ENCODE results near the gene CREB3L1. TPM values are rescaled to one million over a fixed set of nuclear protein-coding genes. Genes with fewer than 3 reads are reported as not detected.

The CREB3L1 gene
- total RNA-seq, 3 donors from 2014 or later (not counting 1 experiment from before 2014, with no cell fraction given): not detected

DNA sequence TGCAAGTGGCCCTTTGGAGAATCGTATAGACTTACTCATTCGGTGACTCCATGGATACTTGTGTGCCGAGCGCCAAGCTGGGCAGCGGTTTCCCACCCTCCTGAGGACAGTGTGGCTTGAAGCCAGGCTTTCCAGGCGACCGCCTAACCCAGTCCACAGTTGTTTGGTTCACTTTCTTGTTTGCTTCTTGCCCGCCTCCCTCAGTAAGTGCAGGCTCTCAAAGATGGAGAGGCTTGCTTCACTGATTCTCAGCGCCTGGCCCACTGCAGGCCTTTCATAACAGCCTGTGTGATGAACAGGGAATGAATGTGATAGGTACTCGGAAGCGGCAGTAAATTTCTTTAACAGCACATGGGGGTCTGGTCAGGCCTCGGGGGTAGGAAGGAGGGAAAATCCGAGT, 92.8 kb downstream of the CREB3L1 start:
- ATAC-seq (no peak), DNase-seq (no peak)
- no peak for TF ChIP-seq CTCF (IDR thresholded peaks at IDR 0.05)
- Mint-ChIP-seq H3K4me3 (no peak overlapping the region), H3K4me1 (peaks cover 6 to 34% of the 10 kb centered on the region in 2 donors), H3K27ac (no peak overlapping the region), H3K9me3 (no peaks in the 10 kb centered on the region), H3K36me3 (no peaks in the 10 kb centered on the region), H3K27me3 (ENCODE audit: low read depth in 2 of 2) (no peaks in the 10 kb centered on the region)
- 96% methylated on average over 13 of the region's 13 CpGs for WGBS (ENCODE audit: insufficient coverage)
- peaks cover 72% of the 10 kb centered on the region for H3K36me3 ChIP-seq (ENCODE audit: control insufficient read depth, insufficient read depth, low read length)
- no peaks in the 10 kb centered on the region for H3K27me3 ChIP-seq (ENCODE audit: control insufficient read depth, insufficient read depth, low read length)
- intact Hi-C loops (cut with micrococcal nuclease): no loop called here
- H3K27ac ChIP-seq (ENCODE audit: low read length): no peak overlapping the region
- H3K9me3 ChIP-seq (ENCODE audit: control insufficient read depth, insufficient read depth, low read length): no peaks in the 10 kb centered on the region
- no peak overlapping the region for H3K4me3 ChIP-seq (ENCODE audit: low read length)
- peaks cover 28% of the 10 kb centered on the region for H3K4me1 ChIP-seq (ENCODE audit: control insufficient read depth, insufficient read depth, low read length)

Other genes with a start within 250 kb of the CREB3L1 start
- gene PHF21A, start 156.2 kb upstream of the CREB3L1 start, total RNA-seq: 100 to 1,000 TPM; 138 to 147 (median 139) TPM
- 100 to 1,000 TPM; 307 to 377 (median 350) TPM for gene DGKZ, start 69.8 kb downstream of the CREB3L1 start, total RNA-seq
- gene MDK, start 104.0 kb downstream of the CREB3L1 start, total RNA-seq: 10 to 100 TPM in 1 of 3 donors, 1 to 10 TPM in 2; 4.5 to 10.6 (median 6.3) TPM
- 1 to 10 TPM; 2.2 to 6.5 (median 3.7) TPM for gene CHRM4, start 114.1 kb downstream of the CREB3L1 start, total RNA-seq

Data from natural killer cell (primary cell).